HepG2 (cell line): ENCODE results near the gene YBX2. TPM values are rescaled to one million over a fixed set of nuclear protein-coding genes. Genes with fewer than 3 reads are reported as not detected.
A peak's percentile ranks its signal among the peaks of the same experiment; 100 is the strongest.

Experiments
- AHDC1 ChIP-seq: sonication (generic); formaldehyde crosslinking; IDR thresholded peaks from 2 replicates; pipeline ENCODE4 v1.5.1; 2020; ENCODE audit warnings: mild to moderate bottlenecking, missing genetic modification reagents, borderline replicate concordance
- CCDC6 ChIP-seq: sonication (generic); formaldehyde crosslinking; IDR thresholded peaks from 2 replicates; pipeline ENCODE4 v1.8.1; 2022; ENCODE audit warnings: mild to moderate bottlenecking, missing genetic modification reagents, moderate library complexity
- HMGXB3 ChIP-seq: sonication (generic); formaldehyde crosslinking; IDR thresholded peaks from 2 replicates; pipeline ENCODE4 v1.4.0; 2020; ENCODE audit warnings: missing genetic modification reagents, borderline replicate concordance
- RARG ChIP-seq: sonication (generic); formaldehyde crosslinking; IDR thresholded peaks from 2 replicates; pipeline ENCODE4 v1.4.0; 2020; ENCODE audit warnings: low read depth, mild to moderate bottlenecking, missing genetic modification reagents
- RXRB ChIP-seq: IDR thresholded peaks from 2 replicates; pipeline ENCODE4 v1.6.1; 2016; ENCODE audit warnings: borderline replicate concordance, missing genetic modification reagents, missing compliant biosample characterization
- TFDP2 ChIP-seq: sonication (generic); formaldehyde crosslinking; IDR thresholded peaks from 2 replicates; pipeline ENCODE4 v1.4.0; 2020; ENCODE audit warnings: missing genetic modification reagents
- THYN1 ChIP-seq: sonication (generic); formaldehyde crosslinking; IDR thresholded peaks from 2 replicates; pipeline ENCODE4 v1.8.1; 2023; ENCODE audit warnings: low read depth, mild to moderate bottlenecking, moderate library complexity, missing genetic modification reagents, borderline replicate concordance
- ZNF577 ChIP-seq: sonication (generic); formaldehyde crosslinking; IDR thresholded peaks from 2 replicates; pipeline ENCODE4 v1.4.0; 2020; ENCODE audit warnings: mild to moderate bottlenecking, low read depth, missing genetic modification reagents, borderline replicate concordance
- ZNF724P ChIP-seq: sonication (generic); formaldehyde crosslinking; IDR thresholded peaks from 2 replicates; pipeline ENCODE4 v1.8.0; 2022; ENCODE audit warnings: missing genetic modification reagents, borderline replicate concordance
- polyA plus RNA-seq, 8 experiments: library from polyadenylated mRNA; depleted of rRNA in 3 of 8; stranded (reverse) in 7 of 8; unstranded in 1 of 8; fragments of >200 nt; fragmentation: Illumina TruSeq in 4 of 8; extraction: Trizol in 4 of 8; gene quantifications; 2 replicates each; pipeline versions ENCODE4 v1.2.1 to v1.2.3, GENCODE V29; 2011 to 2016; ENCODE audit warnings: low read depth in 4 of 8, missing spikeins in 1 of 8, mixed read lengths in 1 of 8; ENCODE audit not compliant: insufficient read depth in 1 of 8
- total RNA-seq, 5 experiments: library from RNA; depleted of rRNA; stranded (reverse); fragments of >200 nt; fragmentation: Illumina TruSeq; extraction: Trizol; gene quantifications; 2 replicates each; pipeline ENCODE4 v1.2.3, GENCODE V29; 2016; ENCODE audit warnings: low read depth in 1 of 5
- TF ChIP-seq, protein P1 (sequence below): sonication (generic); formaldehyde crosslinking; IDR thresholded peaks from 2 replicates; pipeline ENCODE4 v1.5.1; 2020; ENCODE audit warnings: missing genetic modification reagents, mild to moderate bottlenecking, borderline replicate concordance
- TF ChIP-seq, protein P2 (sequence below): sonication (generic); formaldehyde crosslinking; IDR thresholded peaks from 2 replicates; pipeline ENCODE4 v1.4.0; 2020; ENCODE audit warnings: missing genetic modification reagents
- TF ChIP-seq, protein P3 (sequence below): sonication (generic); formaldehyde crosslinking; IDR thresholded peaks from 2 replicates; pipeline ENCODE4 v1.5.1; 2020; ENCODE audit warnings: mild to moderate bottlenecking, missing genetic modification reagents, borderline replicate concordance

Gene YBX2
- total and polyA plus RNA-seq, 2 of the 13 experiments (the other 11 are each of a cell fraction or from before 2014, with no cell fraction given): 0.12 to 0.22 TPM

DNA sequence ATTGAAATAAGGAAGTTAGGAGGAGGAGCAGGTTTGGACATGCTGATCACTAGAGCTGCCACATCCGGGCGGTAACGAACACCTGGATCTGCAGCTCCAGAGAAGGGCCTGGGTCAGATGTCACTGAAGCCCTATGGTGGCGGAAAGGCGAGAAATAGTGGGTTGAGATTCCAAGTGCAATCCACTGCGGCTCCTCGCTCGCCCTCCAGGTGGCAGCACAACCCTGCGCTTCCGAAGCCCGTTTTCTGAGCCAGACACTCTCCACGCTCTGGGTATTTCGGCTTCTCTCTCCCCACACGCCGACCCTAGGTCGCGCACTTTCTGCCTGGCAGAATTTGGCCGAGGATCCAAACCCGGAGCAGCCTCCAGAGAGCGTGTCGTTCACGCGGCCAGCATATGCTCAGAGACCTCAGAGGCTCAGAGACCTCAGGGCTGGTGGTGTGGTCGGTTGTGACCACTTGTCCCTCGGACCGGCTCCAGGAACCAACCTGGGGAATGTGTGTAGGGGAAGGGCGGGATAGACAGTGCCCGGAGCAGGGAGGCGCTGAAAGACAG lies 13.8 kb downstream of the YBX2 start (continued):
- no peak for TF ChIP-seq HMGXB3 (CRISPR knock-in tag)
- peak; percentile 57; the same call in 1 of the 2 replicates for TF ChIP-seq CCDC6
- 0 out of 2 replicates have a peak, but pooled peaks have one; percentile 34 for TF ChIP-seq THYN1 (CRISPR knock-in tag)
- no peak for TF ChIP-seq AHDC1
- TF ChIP-seq RXRB (CRISPR knock-in tag): peak; percentile 67; the same call in 1 of the 2 replicates
- TF ChIP-seq, protein P1, sequence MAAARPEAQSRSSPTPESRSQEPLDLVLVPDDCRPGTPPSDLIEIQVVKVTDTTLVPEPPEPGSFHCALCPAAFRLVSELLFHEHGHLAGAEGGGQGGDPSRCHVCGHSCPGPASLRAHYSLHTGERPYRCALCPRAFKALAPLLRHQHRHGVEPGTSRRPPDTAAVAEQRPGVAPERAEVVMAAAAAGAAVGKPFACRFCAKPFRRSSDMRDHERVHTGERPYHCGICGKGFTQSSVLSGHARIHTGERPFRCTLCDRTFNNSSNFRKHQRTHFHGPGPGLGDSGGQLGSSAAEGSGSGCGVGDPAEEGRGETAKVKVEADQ: 0 out of 2 replicates have a peak, but pooled peaks have one; percentile 72
- TF ChIP-seq ZNF724P (CRISPR knock-in tag): peak; percentile 68; the same call in 1 of the 2 replicates
- TF ChIP-seq, protein P2, sequence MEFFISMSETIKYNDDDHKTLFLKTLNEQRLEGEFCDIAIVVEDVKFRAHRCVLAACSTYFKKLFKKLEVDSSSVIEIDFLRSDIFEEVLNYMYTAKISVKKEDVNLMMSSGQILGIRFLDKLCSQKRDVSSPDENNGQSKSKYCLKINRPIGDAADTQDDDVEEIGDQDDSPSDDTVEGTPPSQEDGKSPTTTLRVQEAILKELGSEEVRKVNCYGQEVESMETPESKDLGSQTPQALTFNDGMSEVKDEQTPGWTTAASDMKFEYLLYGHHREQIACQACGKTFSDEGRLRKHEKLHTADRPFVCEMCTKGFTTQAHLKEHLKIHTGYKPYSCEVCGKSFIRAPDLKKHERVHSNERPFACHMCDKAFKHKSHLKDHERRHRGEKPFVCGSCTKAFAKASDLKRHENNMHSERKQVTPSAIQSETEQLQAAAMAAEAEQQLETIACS (CRISPR knock-in tag): no peak; the same call in 1 of the 2 replicates
- peak; percentile 51; the same call in 1 of the 2 replicates for TF ChIP-seq TFDP2 (CRISPR knock-in tag)
- TF ChIP-seq, protein P3, sequence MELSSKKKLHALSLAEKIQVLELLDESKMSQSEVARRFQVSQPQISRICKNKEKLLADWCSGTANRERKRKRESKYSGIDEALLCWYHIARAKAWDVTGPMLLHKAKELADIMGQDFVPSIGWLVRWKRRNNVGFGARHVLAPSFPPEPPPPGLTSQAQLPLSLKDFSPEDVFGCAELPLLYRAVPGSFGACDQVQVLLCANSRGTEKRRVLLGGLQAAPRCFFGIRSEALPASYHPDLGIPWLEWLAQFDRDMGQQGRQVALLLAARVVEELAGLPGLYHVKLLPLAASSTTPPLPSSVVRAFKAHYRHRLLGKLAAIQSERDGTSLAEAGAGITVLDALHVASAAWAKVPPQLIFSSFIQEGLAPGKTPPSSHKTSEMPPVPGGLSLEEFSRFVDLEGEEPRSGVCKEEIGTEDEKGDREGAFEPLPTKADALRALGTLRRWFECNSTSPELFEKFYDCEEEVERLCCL: no peak
- TF ChIP-seq RARG (CRISPR knock-in tag): no peak
- no peak for TF ChIP-seq ZNF577 (CRISPR knock-in tag)
